GM19193 (cell line): ENCODE measurements around the gene RPL35.

Experiments used
- POLR2A ChIP-seq: IDR thresholded peaks from 4 replicates; pipeline ENCODE4 v1.6.1; 2011; ENCODE audit not compliant: insufficient read depth, insufficient read length; ENCODE audit errors: extremely low read depth

RPL35 gene

GRCh38 chr9:124813041-124813440 lies 48.7 kb downstream of the RPL35 start:
- TF ChIP-seq POLR2A: no peak

GRCh38 chr9:124812441-124812876 lies 49.3 kb downstream of the RPL35 start:
- TF ChIP-seq POLR2A: no peak

GRCh38 chr9:124810663-124811355 lies 50.9 kb downstream of the RPL35 start:
- TF ChIP-seq POLR2A: no peak

- TF ChIP-seq POLR2A: no peak
These were observed 51.8 kb downstream of the RPL35 start for GRCh38 chr9:124809741-124810500.

GRCh38 chr9:124809211-124809610 lies 52.5 kb downstream of the RPL35 start:
- TF ChIP-seq POLR2A: no peak

GRCh38 chr9:124808246-124808956 lies 53.4 kb downstream of the RPL35 start:
- TF ChIP-seq POLR2A: no peak
